Measurements from ENCODE around the gene FHL1. TPM values are rescaled to one million over a fixed set of nuclear protein-coding genes. Genes with fewer than 3 reads are reported as not detected.

Gene FHL1
- polyA plus RNA-seq, 1 of the 3 experiments (the other 2 are of a cell fraction): 57.8 TPM

- 65% methylated on average over 1 of the region's 1 CpG for WGBS (ENCODE audit: low lambda C conversion rate)
- CTCF ChIA-PET: no interaction called here
- Histone ChIP-seq H2AFZ (ENCODE audit: low read depth) (no peak overlapping the region), H3K9me3 (no peaks in the 10 kb centered on the region), H4K20me1 (ENCODE audit: insufficient read depth) (no peaks in the 10 kb centered on the region), H3K4me2 (no peak overlapping the region), H3K79me2 (ENCODE audit: insufficient read depth) (no peaks in the 10 kb centered on the region), H3K9ac (no peak overlapping the region), H3K9me2 (no peaks in the 10 kb centered on the region), H3F3A (replicated peaks; ENCODE audit: insufficient read depth) (no peaks in the 10 kb centered on the region), H3K4me3 (ENCODE audit: low read depth in 2 of 2, low read length in 1 of 2) (no peak overlapping the region), H3K36me3 (replicated peaks in 1 of 2; ENCODE audit: control insufficient read depth in 1 of 2, insufficient read depth in 2 of 2, low read length in 1 of 2) (no peaks in the 10 kb centered on the region), H3K4me1 (ENCODE audit: control insufficient read depth in 1 of 2, insufficient read depth in 2 of 2, low read depth in 1 of 2, low read length in 1 of 2) (0 out of 4 replicates have a peak, but pooled peaks cover 0 to 4% of the 10 kb centered on the region in 2 experiments), H3K27me3 (ENCODE audit: insufficient read depth) (no peaks in the 10 kb centered on the region; the same call in 1 of the 2 replicates), H3K27ac (ENCODE audit: low read depth in 2 of 2, low read length in 1 of 2) (no peak overlapping the region)
- POLR2A ChIA-PET: no interaction called here
- DNase-seq: no peak
- TF ChIP-seq TCF12 (IDR thresholded peaks at IDR 0.05) (no peak), FOXJ3 (CRISPR knock-in tag; IDR thresholded peaks at IDR 0.05) (no peak), JUND (IDR thresholded peaks at IDR 0.05) (no peak), MXI1 (IDR thresholded peaks at IDR 0.05; ENCODE audit: low read depth, low read length) (no peak), CHD2 (IDR thresholded peaks at IDR 0.05; ENCODE audit: low read length, partially characterized antibody) (no peak), SMC3 (IDR thresholded peaks at IDR 0.05; ENCODE audit: low read depth, low read length) (no peak), NRF1 (IDR thresholded peaks at IDR 0.05; ENCODE audit: low read depth, low read length) (no peak)
- TF ChIP-seq, protein P1, sequence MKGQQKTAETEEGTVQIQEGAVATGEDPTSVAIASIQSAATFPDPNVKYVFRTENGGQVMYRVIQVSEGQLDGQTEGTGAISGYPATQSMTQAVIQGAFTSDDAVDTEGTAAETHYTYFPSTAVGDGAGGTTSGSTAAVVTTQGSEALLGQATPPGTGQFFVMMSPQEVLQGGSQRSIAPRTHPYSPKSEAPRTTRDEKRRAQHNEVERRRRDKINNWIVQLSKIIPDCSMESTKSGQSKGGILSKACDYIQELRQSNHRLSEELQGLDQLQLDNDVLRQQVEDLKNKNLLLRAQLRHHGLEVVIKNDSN (IDR thresholded peaks at IDR 0.05; ENCODE audit: borderline replicate concordance, low read depth): no peak
These were observed 111.6 kb downstream of the FHL1 start for GRCh38 chrX:136258951-136259350.

GRCh38 chrX:136259543-136259942 lies 112.2 kb downstream of the FHL1 start:
- 0 out of 4 replicates have a peak, but pooled peaks cover 0 to 4% of the 10 kb centered on the region in 2 experiments for H3K4me1 ChIP-seq (ENCODE audit: control insufficient read depth in 1 of 2, insufficient read depth in 2 of 2, low read depth in 1 of 2, low read length in 1 of 2)
- DNase-seq: no peak
- H3K27ac ChIP-seq (ENCODE audit: low read depth in 2 of 2, low read length in 1 of 2): peak overlapping the region in 1 of 2 experiments; percentile 56; a peak in 1 of 4 replicates
- no peak overlapping the region for H3K9ac ChIP-seq
- no peaks in the 10 kb centered on the region for H3K9me2 ChIP-seq
- H3K36me3 ChIP-seq (replicated peaks in 1 of 2; ENCODE audit: control insufficient read depth in 1 of 2, insufficient read depth in 2 of 2, low read length in 1 of 2): no peaks in the 10 kb centered on the region
- no peak overlapping the region for H3K4me3 ChIP-seq (ENCODE audit: low read depth in 2 of 2, low read length in 1 of 2)
- no peaks in the 10 kb centered on the region for H3K9me3 ChIP-seq
- no peaks in the 10 kb centered on the region for H3F3A ChIP-seq (replicated peaks; ENCODE audit: insufficient read depth)
- WGBS (ENCODE audit: low lambda C conversion rate): 18% methylated on average over 4 of the region's 4 CpGs
- no peak overlapping the region for H3K4me2 ChIP-seq
- ChIA-PET CTCF (interaction anchor here (0.7 kb wide), 1 partner anchor 8 kb away, joined by 3 read pairs; no protein-coding TSS in a partner anchor), POLR2A (no interaction called here)
- TF ChIP-seq GATA2 (CRISPR knock-in tag; IDR thresholded peaks at IDR 0.05) (no peak), EZH2phosphoT487 (IDR thresholded peaks at IDR 0.05; ENCODE audit: borderline replicate concordance, low read depth) (no peak), MXI1 (IDR thresholded peaks at IDR 0.05; ENCODE audit: low read depth, low read length) (no peak), FOXM1 (IDR thresholded peaks at IDR 0.05; ENCODE audit: low read depth) (no peak), SMC3 (IDR thresholded peaks at IDR 0.05; ENCODE audit: low read depth, low read length) (no peak), RCOR1 (IDR thresholded peaks at IDR 0.05; ENCODE audit: low read length) (no peak)
- TF ChIP-seq, protein P2, sequence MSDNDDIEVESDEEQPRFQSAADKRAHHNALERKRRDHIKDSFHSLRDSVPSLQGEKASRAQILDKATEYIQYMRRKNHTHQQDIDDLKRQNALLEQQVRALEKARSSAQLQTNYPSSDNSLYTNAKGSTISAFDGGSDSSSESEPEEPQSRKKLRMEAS (IDR thresholded peaks at IDR 0.05; ENCODE audit: low read depth): no peak
- no peaks in the 10 kb centered on the region; the same call in 1 of the 2 replicates for H3K27me3 ChIP-seq (ENCODE audit: insufficient read depth)
- no peaks in the 10 kb centered on the region for H3K79me2 ChIP-seq (ENCODE audit: insufficient read depth)
- H4K20me1 ChIP-seq (ENCODE audit: insufficient read depth): no peaks in the 10 kb centered on the region
- 0 out of 2 replicates have a peak overlapping the region, but pooled peaks have one; percentile 11 for H2AFZ ChIP-seq (ENCODE audit: low read depth)
